ENCODE measurements around the gene DTNA.

The DTNA gene

GRCh38 chr18:34760444-34760843 lies 50.3 kb downstream of the DTNA start:
- TF ChIP-seq Cebpa-rat (IDR thresholded peaks at IDR 0.05): no peak
- no peaks in the 10 kb centered on the region for H3K36me3 ChIP-seq
- no peak overlapping the region for H3K4me3 ChIP-seq
- no peaks in the 10 kb centered on the region for H3K27me3 ChIP-seq
- no peak overlapping the region for H3K9ac ChIP-seq
- H4K20me1 ChIP-seq: no peaks in the 10 kb centered on the region
- H3K4me2 ChIP-seq: no peak overlapping the region
- no peak overlapping the region for H3K27ac ChIP-seq
- H3K4me1 ChIP-seq: no peaks in the 10 kb centered on the region
- no peaks in the 10 kb centered on the region for H3K9me3 ChIP-seq

GRCh38 chr18:34764451-34764850 lies 54.4 kb downstream of the DTNA start:
- H3K9me3 ChIP-seq: no peaks in the 10 kb centered on the region
- no peak overlapping the region for H3K27ac ChIP-seq
- no peaks in the 10 kb centered on the region for H4K20me1 ChIP-seq
- H3K4me3 ChIP-seq: no peak overlapping the region
- H3K9ac ChIP-seq: no peak overlapping the region
- H3K4me1 ChIP-seq: no peaks in the 10 kb centered on the region
- H3K36me3 ChIP-seq: no peaks in the 10 kb centered on the region
- H3K4me2 ChIP-seq: no peak overlapping the region
- TF ChIP-seq Cebpa-rat (IDR thresholded peaks at IDR 0.05): no peak
- no peaks in the 10 kb centered on the region for H3K27me3 ChIP-seq

- Histone ChIP-seq H3K9ac (no peak overlapping the region), H3K4me1 (no peaks in the 10 kb centered on the region), H3K27ac (no peak overlapping the region), H4K20me1 (no peaks in the 10 kb centered on the region), H3K27me3 (no peaks in the 10 kb centered on the region), H3K9me3 (no peaks in the 10 kb centered on the region), H3K4me3 (no peak overlapping the region), H3K4me2 (no peak overlapping the region), H3K36me3 (no peaks in the 10 kb centered on the region)
- TF ChIP-seq Cebpa-rat (IDR thresholded peaks at IDR 0.05): no peak
Measured at GRCh38 chr18:34767601-34768027, 57.5 kb downstream of the DTNA start.

- Histone ChIP-seq H3K9me3 (no peaks in the 10 kb centered on the region), H3K4me2 (no peak overlapping the region), H4K20me1 (no peaks in the 10 kb centered on the region), H3K27ac (no peak overlapping the region), H3K4me3 (no peak overlapping the region), H3K4me1 (no peaks in the 10 kb centered on the region), H3K27me3 (no peaks in the 10 kb centered on the region), H3K36me3 (no peaks in the 10 kb centered on the region), H3K9ac (no peak overlapping the region)
- TF ChIP-seq Cebpa-rat (IDR thresholded peaks at IDR 0.05): no peak
Measured at GRCh38 chr18:34771958-34772357, 61.9 kb downstream of the DTNA start.

- Histone ChIP-seq H3K9me3 (no peaks in the 10 kb centered on the region), H3K27me3 (no peaks in the 10 kb centered on the region), H3K36me3 (no peaks in the 10 kb centered on the region), H3K4me3 (no peak overlapping the region), H3K4me2 (no peak overlapping the region), H3K4me1 (no peaks in the 10 kb centered on the region), H3K9ac (no peak overlapping the region), H4K20me1 (no peaks in the 10 kb centered on the region), H3K27ac (no peak overlapping the region)
- TF ChIP-seq Cebpa-rat (IDR thresholded peaks at IDR 0.05): no peak
Measured at GRCh38 chr18:34772887-34773286, 62.8 kb downstream of the DTNA start.

- H3K9ac ChIP-seq: no peak overlapping the region
- no peaks in the 10 kb centered on the region for H3K4me1 ChIP-seq
- no peaks in the 10 kb centered on the region for H3K36me3 ChIP-seq
- H3K4me2 ChIP-seq: no peak overlapping the region
- TF ChIP-seq Cebpa-rat (IDR thresholded peaks at IDR 0.05): no peak
- no peaks in the 10 kb centered on the region for H3K27me3 ChIP-seq
- no peaks in the 10 kb centered on the region for H3K9me3 ChIP-seq
- no peak overlapping the region for H3K27ac ChIP-seq
- H4K20me1 ChIP-seq: no peaks in the 10 kb centered on the region
- no peak overlapping the region for H3K4me3 ChIP-seq
Measured at GRCh38 chr18:34773378-34773777, 63.3 kb downstream of the DTNA start.

GRCh38 chr18:34773961-34774766 lies 64.1 kb downstream of the DTNA start:
- Histone ChIP-seq H3K4me2 (no peak overlapping the region), H3K9ac (no peak overlapping the region), H3K36me3 (no peaks in the 10 kb centered on the region), H3K27me3 (no peaks in the 10 kb centered on the region), H3K27ac (no peak overlapping the region), H3K4me3 (no peak overlapping the region), H4K20me1 (no peaks in the 10 kb centered on the region), H3K4me1 (no peaks in the 10 kb centered on the region), H3K9me3 (no peaks in the 10 kb centered on the region)
- no peak for TF ChIP-seq Cebpa-rat (IDR thresholded peaks at IDR 0.05)

GRCh38 chr18:34775461-34775860 lies 65.4 kb downstream of the DTNA start:
- no peaks in the 10 kb centered on the region for H3K9me3 ChIP-seq
- no peak overlapping the region for H3K4me3 ChIP-seq
- TF ChIP-seq Cebpa-rat (IDR thresholded peaks at IDR 0.05): no peak
- H3K27ac ChIP-seq: no peak overlapping the region
- H3K4me2 ChIP-seq: no peak overlapping the region
- no peaks in the 10 kb centered on the region for H3K36me3 ChIP-seq
- no peaks in the 10 kb centered on the region for H3K4me1 ChIP-seq
- no peaks in the 10 kb centered on the region for H3K27me3 ChIP-seq
- no peak overlapping the region for H3K9ac ChIP-seq
- H4K20me1 ChIP-seq: no peaks in the 10 kb centered on the region

GRCh38 chr18:34779112-34779511 lies 69.0 kb downstream of the DTNA start:
- H3K4me3 ChIP-seq: no peak overlapping the region
- no peak overlapping the region for H3K9ac ChIP-seq
- H3K4me2 ChIP-seq: no peak overlapping the region
- no peaks in the 10 kb centered on the region for H3K36me3 ChIP-seq
- H4K20me1 ChIP-seq: no peaks in the 10 kb centered on the region
- no peaks in the 10 kb centered on the region for H3K4me1 ChIP-seq
- no peaks in the 10 kb centered on the region for H3K27me3 ChIP-seq
- no peak overlapping the region for H3K27ac ChIP-seq
- TF ChIP-seq Cebpa-rat (IDR thresholded peaks at IDR 0.05): no peak
- no peaks in the 10 kb centered on the region for H3K9me3 ChIP-seq

GRCh38 chr18:34780856-34781255 lies 70.8 kb downstream of the DTNA start:
- no peak overlapping the region for H3K4me2 ChIP-seq
- H3K4me3 ChIP-seq: no peak overlapping the region
- no peak for TF ChIP-seq Cebpa-rat (IDR thresholded peaks at IDR 0.05)
- no peaks in the 10 kb centered on the region for H3K9me3 ChIP-seq
- H3K36me3 ChIP-seq: no peaks in the 10 kb centered on the region
- H4K20me1 ChIP-seq: no peaks in the 10 kb centered on the region
- no peaks in the 10 kb centered on the region for H3K27me3 ChIP-seq
- no peak overlapping the region for H3K9ac ChIP-seq
- no peaks in the 10 kb centered on the region for H3K4me1 ChIP-seq
- no peak overlapping the region for H3K27ac ChIP-seq

- H3K9ac ChIP-seq: no peak overlapping the region
- no peaks in the 10 kb centered on the region for H3K36me3 ChIP-seq
- H3K4me1 ChIP-seq: no peaks in the 10 kb centered on the region
- H3K27ac ChIP-seq: no peak overlapping the region
- H3K4me2 ChIP-seq: no peak overlapping the region
- H3K4me3 ChIP-seq: no peak overlapping the region
- H3K9me3 ChIP-seq: no peaks in the 10 kb centered on the region
- no peak for TF ChIP-seq Cebpa-rat (IDR thresholded peaks at IDR 0.05)
- H3K27me3 ChIP-seq: no peaks in the 10 kb centered on the region
- no peaks in the 10 kb centered on the region for H4K20me1 ChIP-seq
Measured at GRCh38 chr18:34783501-34783900, 73.4 kb downstream of the DTNA start.

Measured in BLaER1 (cell line).